GM12878 (cell line): ENCODE results near the gene ACSS1. TPM values are rescaled to one million over a fixed set of nuclear protein-coding genes. Genes with fewer than 3 reads are reported as not detected.

Source experiments
- ATAC-seq: fragments of 200-7000 bp; cut with Tn5 transposase; 3 replicates; pipeline ENCODE4 v1.9.1; 2020; ENCODE audit warnings: mild to moderate bottlenecking, moderate library complexity
- BruUV-seq: library from RNA; stranded (reverse); fragments of 400-500 nt; replicated peaks from 2 replicates; lab custom pipeline; 2021; lab: Mats Ljungman, UMichigan
- CTCF ChIA-PET: fragments of 300-600 bp; sonication (Branson Sonifier 250); formaldehyde crosslinking; extraction: SDS; loops from one replicate; lab custom pipeline; 2021; ENCODE audit warnings: inconsistent platforms; lab: Yijun Ruan, JAX
- POLR2A ChIA-PET: fragments of 350-600 bp; formaldehyde crosslinking; extraction: SDS; loops from one replicate; lab custom pipeline; 2021; ENCODE audit warnings: inconsistent platforms; lab: Charles Lee
- RAD21 ChIA-PET: fragments of 300-600 bp; sonication (Branson Sonifier 250); formaldehyde crosslinking; loops from one replicate; lab custom pipeline; 2023; ENCODE audit warnings: antibody characterized with exemption; ENCODE audit not compliant: unreplicated experiment; lab: Charles Lee
- SMC1A ChIA-PET: fragments of 300-600 bp; sonication (Branson Sonifier 250); formaldehyde crosslinking; loops from one replicate; lab custom pipeline; 2023; ENCODE audit not compliant: unreplicated experiment, uncharacterized antibody; lab: Charles Lee
- DNase-seq: peaks from one replicate; pipeline ENCODE4 v3.0.0-alpha.2; 2011; ENCODE audit warnings: low read depth, low spot score
- FAIRE-seq: peaks from 3 replicates; lab custom pipeline; 2011; peaks lifted over from hg19 to GRCh38; lab: Jason Lieb, UNC
- H2AFZ ChIP-seq: 2 replicates; pipeline ENCODE4 v1.6.0; 2011; ENCODE audit warnings: low read depth, low read length, control low read depth; ENCODE audit not compliant: control insufficient read depth
- H3K27ac ChIP-seq: 2 replicates; pipeline ENCODE4 v1.5.1; 2011; ENCODE audit warnings: control low read depth; ENCODE audit not compliant: control insufficient read depth, insufficient read depth
- H3K27me3 ChIP-seq, 2 experiments: replicated peaks in 1 of 2; 2 replicates each; pipeline versions ENCODE4 v1.6.0 to v1.6.1; 2011; ENCODE audit warnings: low read length in 1 of 2; ENCODE audit not compliant: control insufficient read depth in 2 of 2, insufficient read depth in 2 of 2
- H3K36me3 ChIP-seq, 2 experiments: 2 replicates each; pipeline ENCODE4 v1.5.1; 2011; ENCODE audit warnings: low read length in 1 of 2; ENCODE audit not compliant: control insufficient read depth in 2 of 2, insufficient read depth in 2 of 2
- H3K4me1 ChIP-seq: 2 replicates; pipeline ENCODE4 v1.6.1; 2011; ENCODE audit warnings: mild to moderate bottlenecking, low read length, moderate library complexity, mixed read lengths; ENCODE audit not compliant: control insufficient read depth, insufficient read depth
- H3K4me2 ChIP-seq: 2 replicates; pipeline ENCODE4 v1.6.0; 2011; ENCODE audit warnings: control low read depth; ENCODE audit not compliant: control insufficient read depth, insufficient read depth
- H3K4me3 ChIP-seq: fragments of 200-600 bp; sonication (generic); 2 replicates; pipeline ENCODE4 v1.5.1; 2016
- H3K79me2 ChIP-seq: 2 replicates; pipeline ENCODE4 v1.6.0; 2011; ENCODE audit warnings: low read length; ENCODE audit not compliant: control insufficient read depth, insufficient read depth
- H3K9ac ChIP-seq: 2 replicates; pipeline ENCODE4 v1.8.0; 2011; ENCODE audit warnings: low read length, control low read depth, mixed read lengths; ENCODE audit not compliant: control insufficient read depth, insufficient read depth
- H3K9me3 ChIP-seq: replicated peaks from 3 replicates; pipeline ENCODE4 v1.5.1; 2011; ENCODE audit warnings: mild to moderate bottlenecking, low read length; ENCODE audit not compliant: control insufficient read depth, insufficient read depth
- H4K20me1 ChIP-seq: 2 replicates; pipeline ENCODE4 v1.6.0; 2011; ENCODE audit not compliant: control insufficient read depth, insufficient read depth
- CREM ChIP-seq: IDR thresholded peaks from 2 replicates; pipeline ENCODE4 v1.6.1; 2014; ENCODE audit warnings: antibody characterized with exemption, low read depth
- E4F1 ChIP-seq: fragments of 450-650 bp; IDR thresholded peaks from 2 replicates; pipeline ENCODE4 v1.6.1; 2018; ENCODE audit warnings: borderline replicate concordance, mild to moderate bottlenecking; ENCODE audit not compliant: partially characterized antibody
- EED ChIP-seq: sonication (generic); IDR thresholded peaks from 2 replicates; pipeline ENCODE4 v1.6.1; 2016; ENCODE audit warnings: antibody characterized with exemption, low read depth
- HDAC2 ChIP-seq: fragments of 200-600 bp; sonication (generic); IDR thresholded peaks from 2 replicates; pipeline ENCODE4 v1.6.1; 2017
- HSF1 ChIP-seq: fragments of 150-350 bp; IDR thresholded peaks from 2 replicates; pipeline ENCODE4 v1.6.1; 2014; ENCODE audit warnings: mild to moderate bottlenecking, low read depth, low read length
- LARP7 ChIP-seq: fragments of 450-650 bp; IDR thresholded peaks from 2 replicates; pipeline ENCODE4 v1.6.1; 2017; ENCODE audit warnings: mild to moderate bottlenecking
- MEF2B ChIP-seq: fragments of 450-650 bp; IDR thresholded peaks from 2 replicates; pipeline ENCODE4 v1.6.1; 2018; ENCODE audit warnings: mild to moderate bottlenecking, moderate library complexity; ENCODE audit not compliant: partially characterized antibody, poor library complexity, severe bottlenecking
- NFIC ChIP-seq: IDR thresholded peaks from 2 replicates; pipeline ENCODE4 v1.6.1; 2012; ENCODE audit warnings: low read depth, mild to moderate bottlenecking, inconsistent platforms, low read length, moderate library complexity
- PAX5 ChIP-seq: IDR thresholded peaks from 2 replicates; pipeline ENCODE4 v1.6.1; 2011; ENCODE audit warnings: low read depth, low read length, borderline replicate concordance
- RAD51 ChIP-seq: fragments of 450-650 bp; IDR thresholded peaks from 2 replicates; pipeline ENCODE4 v1.6.1; 2016; ENCODE audit warnings: moderate library complexity, mild to moderate bottlenecking, inconsistent platforms
- RUNX3 ChIP-seq: IDR thresholded peaks from 2 replicates; pipeline ENCODE4 v1.6.1; 2012; ENCODE audit warnings: low read length, inconsistent platforms
- SIX5 ChIP-seq: IDR thresholded peaks from 2 replicates; pipeline ENCODE4 v1.6.1; 2011; ENCODE audit warnings: mild to moderate bottlenecking, low read depth, low read length, moderate library complexity; ENCODE audit not compliant: severe bottlenecking
- ZBTB11 ChIP-seq: fragments of 450-650 bp; formaldehyde crosslinking; IDR thresholded peaks from 2 replicates; pipeline ENCODE4 v1.5.0; 2022; ENCODE audit warnings: mild to moderate bottlenecking, missing genetic modification characterization
- WGBS: methylation state at CpG from one replicate; pipeline ENCODE4 v1.1.6; 2016; ENCODE audit warnings: low lambda C conversion rate; ENCODE audit not compliant: insufficient replicate concordance, insufficient coverage; ENCODE audit errors: missing lambda C conversion rate; 5-methylcytosine and 5-hydroxymethylcytosine counted together
- in situ Hi-C: fragments of 300-500 bp; cut with MboI; formaldehyde crosslinking; loops from 9 replicates; pipeline ENCODE4 v1.14.3; 2018; ENCODE audit warnings: mixed read lengths
- intact Hi-C: fragments of 100-400 bp; cut with micrococcal nuclease; formaldehyde crosslinking; loops from one replicate; pipeline ENCODE4 v1.14.2; 2022; ENCODE audit not compliant: unreplicated experiment
- polyA plus RNA-seq, 11 experiments: library from polyadenylated mRNA; depleted of rRNA in 4 of 11; unstranded in 6 of 11; stranded (reverse) in 5 of 11; fragments of >200 nt; fragmentation: Nextera tagmentation in 4 of 11; fragmentation: Illumina TruSeq in 1 of 11; extraction: Ambion mirVana in 4 of 11; extraction: Trizol in 1 of 11; gene quantifications; 1 replicate in 1 of 11; 2 replicates in 10 of 11; pipeline versions ENCODE4 v1.2.1 to v1.2.3, GENCODE V29; 2011 to 2016; ENCODE audit warnings: inconsistent platforms in 2 of 11, missing spikeins in 2 of 11, low read depth in 1 of 11
- total RNA-seq, 4 experiments: library from RNA; depleted of rRNA in 3 of 4; stranded (reverse); fragments of >200 nt in 3 of 4; fragmentation: Illumina TruSeq in 1 of 4; extraction: Trizol in 1 of 4; gene quantifications; 2 replicates each; pipeline versions ENCODE4 v1.2.1 to v1.2.3, GENCODE V29; 2013 to 2021

Gene ACSS1
- total and polyA plus RNA-seq, 10 of the 15 experiments (the other 5 are each of a cell fraction or from before 2014, with no cell fraction given), result 1.3 to 44.9 (median 31.1) TPM

DNA sequence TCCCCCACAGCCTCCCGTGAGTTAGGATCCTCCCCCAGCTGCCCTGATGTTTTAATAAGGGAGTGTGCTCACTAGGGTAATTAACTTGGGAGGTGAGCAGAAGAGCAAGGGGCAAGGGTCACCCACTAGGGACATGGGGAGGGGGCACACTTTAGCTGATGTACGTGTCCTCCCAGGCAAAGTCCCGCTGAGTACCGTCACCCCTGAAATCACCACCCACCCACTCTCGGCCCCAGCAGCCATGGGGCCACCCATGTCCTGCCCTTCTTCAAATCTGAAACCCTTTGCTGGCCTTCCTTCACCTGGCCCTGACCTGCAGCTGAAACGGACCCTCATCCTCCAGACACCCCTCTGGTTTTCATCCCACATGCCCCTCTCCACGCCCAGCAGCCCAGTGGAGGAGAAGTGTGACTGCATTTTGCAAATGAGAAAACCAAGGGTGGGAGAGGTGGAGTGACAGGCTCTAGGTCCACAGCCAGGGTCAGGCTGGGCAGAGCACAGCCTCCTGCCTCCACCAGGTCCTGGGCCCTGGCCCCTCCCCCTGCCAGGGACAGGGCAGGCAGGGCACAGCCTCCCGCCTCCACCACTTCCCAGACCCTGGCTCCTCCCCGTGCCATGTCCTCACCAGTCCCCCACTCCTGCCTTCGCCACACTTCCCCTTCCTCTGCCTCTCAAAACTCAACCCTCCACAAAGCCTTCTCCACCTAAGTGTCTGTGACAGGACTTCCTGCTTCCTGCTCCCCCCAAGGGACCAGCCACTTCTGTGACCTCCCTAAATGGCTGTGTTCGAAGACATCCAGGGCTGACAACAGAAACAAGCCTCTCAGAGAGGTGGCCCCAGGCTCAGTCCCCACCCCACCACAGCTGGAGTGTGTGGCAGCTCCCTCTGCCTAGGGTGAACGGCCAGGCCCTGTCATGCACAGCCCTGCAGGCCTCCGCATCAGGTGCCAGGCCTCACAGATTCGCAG is 15.1 kb downstream of the ACSS1 start:
- peaks cover 4 to 11% of the 10 kb centered on the region in 2 experiments; a peak in 3 of 4 replicates for H3K36me3 ChIP-seq
- POLR2A ChIA-PET, result no interaction called here
- WGBS, result 29% methylated on average over 14 of the region's 14 CpGs
- CTCF ChIA-PET, result interaction anchor here (0.6 to 1.7 kb wide), 3 partner anchors 17 to 356 kb away, joined by 3 to 4 read pairs (median 3); no protein-coding TSS in a partner anchor
- no TSS peak for BruUV-seq
- no peaks in the 10 kb centered on the region for H3K9me3 ChIP-seq
- H3K27me3 ChIP-seq, result no peaks in the 10 kb centered on the region
- H3K4me1 ChIP-seq, result peaks cover 26% of the 10 kb centered on the region
- H3K9ac ChIP-seq, result peak overlapping the region; percentile 49
- FAIRE-seq (no peak), ATAC-seq (peak; percentile 87), DNase-seq (peak; percentile 61)
- peak overlapping the region; percentile 65 for H3K4me2 ChIP-seq
- no peak overlapping the region for H3K4me3 ChIP-seq
- H4K20me1 ChIP-seq, result no peaks in the 10 kb centered on the region
- H2AFZ ChIP-seq, result peak overlapping the region; percentile 68
- in situ Hi-C loops, result no loop called here
- H3K79me2 ChIP-seq, result no peaks in the 10 kb centered on the region; the same call in none of the 2 replicates
- RAD21 ChIA-PET, result no interaction called here
- SMC1A ChIA-PET, result no interaction called here
- peak overlapping the region; percentile 72 for H3K27ac ChIP-seq
- intact Hi-C loops, result no loop called here
- TF ChIP-seq RAD51 (no peak), ZBTB11 (CRISPR knock-in tag) (no peak), EED (peak; percentile 47), PAX5 (no peak), LARP7 (0 out of 2 replicates have a peak, but pooled peaks have one; percentile 35), CREM (no peak), SIX5 (no peak), NFIC (no peak), E4F1 (no peak), MEF2B (peak; percentile 80), HSF1 (no peak), RUNX3 (no peak), HDAC2 (no peak)
